Body of pancreas (tissue), 4 donors: ENCODE data around the gene C14orf132.

ENCODE experiments used
- CTCF ChIP-seq, 7 experiments: fragments of 450-650 bp in 4 of 7; fragments of 200-600 bp in 3 of 7; sonication (generic) in 3 of 7; IDR thresholded peaks; one replicate each; pipeline ENCODE4 v1.5.1; 2016 to 2019; ENCODE audit warnings: antibody characterized with exemption in 7 of 7
- POLR2A ChIP-seq, 3 donors: fragments of 450-650 bp; IDR thresholded peaks; one replicate each; pipeline ENCODE4 v1.6.1; 2016; ENCODE audit warnings: antibody characterized with exemption in 3 of 3, mild to moderate bottlenecking in 2 of 3

GRCh38 chr14:96131836-96132235 lies 92.7 kb downstream of the C14orf132 start:
- TF ChIP-seq CTCF (IDR thresholded peaks at IDR 0.05) = no peak
- no peak for TF ChIP-seq POLR2A (IDR thresholded peaks at IDR 0.05)
